Astrocyte (in vitro differentiated cells and primary cell): ENCODE results near the gene EVA1B.

Experiments used
- CTCF ChIP-seq: IDR thresholded peaks from 2 replicates; pipeline ENCODE4 v1.5.1; 2011; ENCODE audit warnings: low read depth, mild to moderate bottlenecking, inconsistent platforms, low read length, moderate library complexity; ENCODE audit not compliant: insufficient read depth
- EZH2 ChIP-seq: IDR thresholded peaks from 2 replicates; pipeline ENCODE4 v1.6.1; 2012; ENCODE audit warnings: mild to moderate bottlenecking, low read length, inconsistent platforms; ENCODE audit not compliant: insufficient read depth

GRCh38 chr1:36284517-36284916, 38.9 kb downstream of the EVA1B start:
- TF ChIP-seq CTCF (no peak), EZH2 (no peak)
